GM18508 (cell line): ENCODE data around the gene NUDT7.
A peak's percentile ranks its signal among the peaks of the same experiment; 100 is the strongest.

Experiments used
- ATAC-seq: cut with Tn5 transposase; IDR thresholded peaks from one replicate; pipeline ENCODE4 v1.9.1; 2021; ENCODE audit warnings: moderate number of reproducible peaks; ENCODE audit not compliant: insufficient read depth, unreplicated experiment

The NUDT7 gene

DNA sequence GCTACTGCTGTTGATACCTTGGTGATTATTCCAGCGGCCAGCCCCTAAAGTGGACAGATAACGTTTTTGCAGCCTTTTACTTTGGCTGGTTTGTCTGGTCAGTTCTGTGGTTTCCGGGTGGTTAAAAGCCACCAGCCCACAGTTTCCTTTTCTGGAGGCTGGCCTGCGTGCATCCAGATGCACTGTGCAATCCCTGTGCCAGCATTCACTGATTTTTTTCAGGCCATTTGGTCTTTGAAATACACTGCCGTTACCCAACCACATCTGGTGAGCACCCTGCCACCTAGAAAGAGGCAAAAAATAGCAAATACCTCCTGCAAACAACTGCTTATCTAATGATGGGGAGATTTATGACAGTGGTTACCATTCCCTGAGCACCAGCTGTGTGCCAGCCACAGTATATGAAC lies 797 bp downstream of the NUDT7 start:
- ATAC-seq = peak; percentile 2

DNA sequence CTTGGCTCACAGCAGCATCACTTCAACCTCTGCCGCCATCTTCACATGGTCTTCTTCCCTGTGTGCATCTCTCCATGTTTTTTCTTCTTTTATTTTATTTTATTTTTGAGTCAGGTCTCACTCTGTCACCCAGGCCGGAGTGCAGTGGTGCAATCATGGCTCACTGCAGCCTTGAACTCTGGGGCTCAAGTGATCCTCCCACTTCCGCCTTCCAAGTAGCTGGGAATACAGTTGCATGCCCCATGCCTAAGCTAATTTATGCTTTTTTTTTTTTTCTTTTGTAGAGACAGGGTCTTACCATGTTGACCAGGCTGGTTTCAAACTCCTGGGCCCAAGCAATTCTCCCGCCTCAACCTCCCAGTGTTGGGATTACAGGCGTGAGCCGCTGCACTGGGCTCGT lies 1.9 kb downstream of the NUDT7 start:
- no peak for ATAC-seq

GRCh38 chr16:77729951-77730350 lies 7.6 kb downstream of the NUDT7 start:
- ATAC-seq = no peak

GRCh38 chr16:77732241-77732946 lies 10.1 kb downstream of the NUDT7 start:
- ATAC-seq = no peak

- ATAC-seq = no peak
Observed at GRCh38 chr16:77736879-77737278, 14.6 kb downstream of the NUDT7 start.

- no peak for ATAC-seq
Observed at GRCh38 chr16:77738706-77739558, 16.6 kb downstream of the NUDT7 start.

- ATAC-seq = no peak
Observed at GRCh38 chr16:77739559-77739892, 17.2 kb downstream of the NUDT7 start.

- no peak for ATAC-seq
Observed at GRCh38 chr16:77744141-77744540, 21.8 kb downstream of the NUDT7 start.

DNA sequence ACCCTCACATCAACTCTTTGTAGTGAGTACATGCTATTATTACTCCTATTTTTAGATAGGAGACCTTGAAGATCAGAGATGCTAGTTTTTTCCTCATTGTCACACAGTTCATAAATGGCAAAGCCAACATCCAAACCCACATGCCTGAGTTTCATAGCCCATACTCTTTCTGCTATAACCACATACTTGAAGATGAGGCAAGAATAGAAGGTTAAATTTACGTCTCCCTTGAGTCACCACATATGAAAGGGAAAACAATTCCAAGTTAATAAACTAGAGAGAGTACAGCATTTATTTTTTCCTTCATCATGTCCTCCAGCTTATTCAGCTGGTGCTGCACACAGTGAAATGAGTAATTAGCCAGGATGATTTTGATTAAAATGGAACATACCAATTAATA lies 23.7 kb downstream of the NUDT7 start:
- ATAC-seq = no peak

DNA sequence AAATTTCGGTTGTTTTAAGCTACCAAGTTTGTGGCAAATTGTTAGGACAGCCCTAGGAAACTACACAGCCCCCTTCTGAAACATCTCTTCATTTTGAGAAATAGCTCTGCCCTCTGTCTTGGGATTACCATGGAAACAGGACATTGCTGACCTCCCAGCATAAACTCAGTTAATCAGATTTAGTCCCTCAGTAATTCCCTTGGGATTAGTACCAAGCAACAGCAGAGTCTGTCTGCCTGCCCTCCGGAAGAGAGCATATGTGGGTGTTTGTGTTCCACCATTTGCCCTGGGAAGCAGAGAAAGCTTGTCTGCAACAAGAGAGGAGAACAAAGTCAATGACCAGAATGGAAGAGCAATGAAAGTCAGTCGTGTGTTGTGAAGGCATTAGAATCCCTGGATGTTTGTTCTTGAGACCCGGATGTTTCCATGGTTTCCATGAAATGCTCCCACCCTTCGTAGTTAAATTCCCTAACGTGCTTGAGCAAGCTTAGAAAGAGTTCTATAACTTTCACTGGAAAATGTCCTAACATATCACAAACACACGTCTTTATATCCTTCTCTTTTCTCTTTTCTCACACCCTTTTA lies 26.2 kb downstream of the NUDT7 start:
- ATAC-seq = no peak

DNA sequence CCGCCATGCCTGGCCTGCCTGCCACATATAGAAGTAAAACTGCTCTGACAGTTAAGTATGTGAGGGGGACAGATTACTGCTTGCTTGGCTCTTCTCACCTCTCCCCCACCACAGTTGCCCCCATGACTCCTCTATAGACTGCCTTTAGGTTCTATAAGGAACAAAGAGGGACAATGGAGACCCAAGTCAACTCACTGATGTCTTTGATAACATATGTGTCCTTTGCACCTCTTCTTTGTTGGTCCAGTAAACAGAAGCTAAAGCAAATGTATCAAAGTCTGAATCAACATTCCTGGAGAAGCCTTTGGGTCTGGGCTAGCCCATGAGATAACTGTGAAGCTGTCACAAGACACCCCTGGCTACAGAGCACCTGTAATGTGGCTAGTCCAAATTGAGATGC lies 27.1 kb downstream of the NUDT7 start:
- no peak for ATAC-seq

GRCh38 chr16:77758046-77758445 lies 35.7 kb downstream of the NUDT7 start:
- no peak for ATAC-seq

DNA sequence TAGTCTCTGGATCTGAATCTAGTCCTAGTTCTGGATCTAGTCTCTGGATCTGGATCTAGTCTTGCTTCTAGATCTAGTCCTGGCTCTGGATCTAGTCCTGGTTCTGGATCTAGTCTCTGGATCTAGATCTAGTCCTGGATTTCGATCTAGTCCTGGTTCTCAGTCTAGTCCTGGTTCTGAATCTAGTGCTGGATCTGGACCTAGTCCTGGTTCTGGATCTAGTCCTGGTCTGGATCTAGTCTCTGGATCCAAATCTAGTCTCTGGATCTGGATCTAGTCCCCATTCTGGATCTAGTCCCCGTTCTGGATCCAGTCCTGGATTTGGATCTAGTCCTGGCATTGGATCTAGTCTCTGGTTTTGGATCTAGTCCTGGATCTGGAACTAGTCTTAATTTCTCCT lies 36.2 kb downstream of the NUDT7 start:
- no peak for ATAC-seq

DNA sequence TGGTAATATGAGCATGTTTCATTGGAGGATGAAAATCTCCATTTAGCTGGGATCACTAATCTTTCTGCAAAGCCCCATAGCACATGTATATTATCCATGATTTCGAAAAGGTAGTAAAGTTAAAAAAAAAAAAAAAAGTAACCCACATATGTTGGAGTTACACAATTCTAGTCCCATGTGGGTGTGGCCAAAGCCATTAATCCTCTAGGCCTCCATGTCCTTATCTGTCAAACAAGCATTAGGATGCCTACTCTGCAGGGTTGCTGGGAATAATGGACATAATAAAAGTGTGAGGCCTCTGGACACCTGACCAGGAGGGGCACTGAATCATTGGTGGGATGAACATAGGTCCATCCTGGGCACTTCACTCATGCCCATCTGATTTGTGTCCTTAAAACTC lies 36.9 kb downstream of the NUDT7 start:
- ATAC-seq = no peak

GRCh38 chr16:77759821-77760220 lies 37.5 kb downstream of the NUDT7 start:
- ATAC-seq = no peak

GRCh38 chr16:77760800-77761199 lies 38.5 kb downstream of the NUDT7 start:
- no peak for ATAC-seq

DNA sequence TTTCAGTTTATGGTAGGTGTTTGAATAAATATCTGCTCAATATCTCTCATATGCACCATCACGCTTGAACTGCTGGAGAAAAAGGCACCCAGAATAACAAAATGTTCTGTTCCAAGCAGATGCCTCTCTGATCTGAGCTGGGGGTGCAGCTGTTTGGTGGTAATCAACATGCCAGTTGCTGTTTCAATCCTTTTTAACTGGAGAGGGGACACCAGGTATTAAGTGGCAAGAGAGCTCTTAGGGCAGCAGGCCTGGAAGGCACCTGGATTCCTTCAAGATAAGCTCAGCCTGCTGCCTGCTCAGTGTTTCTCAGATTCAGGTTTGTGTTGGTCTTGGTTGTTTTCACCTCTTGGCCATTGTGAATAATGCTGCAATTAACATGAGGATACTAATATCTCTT lies 38.9 kb downstream of the NUDT7 start:
- no peak for ATAC-seq

DNA sequence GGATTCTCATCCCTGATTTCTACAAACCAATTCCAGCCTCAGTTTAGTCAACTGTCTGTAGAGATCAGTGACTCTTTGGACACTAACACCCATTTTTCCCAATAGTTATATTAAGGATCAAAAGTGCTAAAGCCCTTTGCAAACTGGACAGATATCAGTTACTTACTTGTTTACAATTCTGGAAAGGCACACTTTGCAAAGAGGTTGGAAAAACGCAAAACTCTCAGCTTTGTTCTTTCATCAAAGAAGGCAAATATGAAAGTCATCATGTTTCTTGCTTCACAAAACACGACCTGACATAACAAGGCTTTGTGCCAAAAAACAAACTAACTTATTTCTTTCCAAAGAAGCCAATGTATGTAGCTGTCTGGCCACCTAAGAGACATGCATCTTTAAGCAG lies 39.9 kb downstream of the NUDT7 start:
- no peak for ATAC-seq

DNA sequence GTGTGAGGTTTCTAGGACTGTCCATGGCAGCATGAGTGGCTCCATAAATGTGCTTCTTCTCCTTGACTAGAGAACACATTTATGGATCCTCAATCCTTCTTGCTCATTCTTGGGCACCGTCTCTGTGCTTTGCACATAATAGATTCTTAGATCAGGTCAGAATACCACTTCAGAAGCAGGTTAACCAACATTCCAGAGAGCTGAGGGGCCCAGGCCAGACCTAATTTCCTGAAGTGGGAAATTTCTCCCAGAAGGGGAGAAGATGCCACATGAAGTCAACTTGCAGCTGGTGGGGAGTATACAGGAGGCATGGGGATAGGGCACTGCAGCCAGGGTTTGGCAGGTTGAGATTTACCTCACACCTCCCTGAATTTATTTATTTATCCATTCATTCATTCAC lies 41.7 kb downstream of the NUDT7 start:
- no peak for ATAC-seq

DNA sequence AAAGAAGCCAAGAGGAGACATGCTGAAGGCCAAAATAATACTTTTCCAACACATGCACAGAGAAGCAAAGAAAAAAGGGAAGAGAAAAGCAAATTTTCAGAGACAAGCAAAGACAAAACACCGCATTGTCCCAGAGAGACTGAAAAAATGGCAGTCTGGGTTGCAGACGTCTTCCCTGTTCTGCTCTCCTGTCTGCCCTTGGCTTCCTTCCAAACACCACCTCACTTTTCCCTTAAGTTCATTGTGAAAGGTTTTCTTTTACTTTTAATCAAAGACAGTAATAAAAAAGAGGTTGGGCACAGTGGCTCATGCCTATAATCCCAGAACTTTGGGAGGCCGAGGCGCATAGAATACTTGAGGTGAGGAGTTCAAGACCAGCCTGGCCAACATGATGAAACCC lies 44.9 kb downstream of the NUDT7 start:
- no peak for ATAC-seq

DNA sequence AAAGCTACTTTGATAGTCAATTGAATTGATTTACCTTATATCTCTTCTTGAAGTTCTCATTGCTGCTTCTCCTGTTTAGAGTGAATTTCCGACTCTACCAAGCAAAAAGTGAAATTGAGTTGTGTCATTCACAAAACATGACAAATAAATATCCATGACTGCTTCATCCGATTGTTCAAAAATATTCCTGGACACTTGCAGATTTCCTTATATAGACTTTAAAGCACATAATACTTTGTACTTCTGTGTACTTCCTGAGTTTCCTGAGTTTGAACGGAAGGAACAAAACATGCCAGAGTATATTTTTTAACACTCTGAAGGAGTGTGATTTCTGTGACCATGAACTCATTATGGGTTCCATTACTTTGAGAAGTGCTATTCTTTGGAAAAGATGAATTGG lies 45.5 kb downstream of the NUDT7 start:
- ATAC-seq = no peak
